HG03457 (cell line): ENCODE results near the gene GP9.

Experiments used
- ATAC-seq: cut with Tn5 transposase; IDR thresholded peaks from one replicate; pipeline ENCODE4 v1.9.1; 2021; ENCODE audit warnings: moderate number of reproducible peaks; ENCODE audit not compliant: unreplicated experiment

The GP9 gene

DNA sequence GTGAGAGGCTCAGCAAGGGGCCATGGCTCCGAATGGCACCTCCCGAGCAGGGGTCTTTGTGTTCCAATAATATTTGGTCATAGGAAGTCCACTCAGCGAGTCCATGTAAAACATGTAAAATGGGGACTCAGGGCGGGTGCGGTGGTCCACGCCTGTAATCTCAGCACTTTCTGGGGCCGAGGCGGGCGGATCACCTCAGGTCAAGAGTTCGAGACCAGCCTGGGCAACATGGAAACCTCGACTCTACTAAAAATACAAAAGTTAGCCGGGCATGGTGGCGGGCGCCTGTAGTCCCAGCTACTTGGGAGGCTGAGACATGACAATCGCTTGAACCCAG lies 33.1 kb upstream of the GP9 start:
- ATAC-seq: no peak

DNA sequence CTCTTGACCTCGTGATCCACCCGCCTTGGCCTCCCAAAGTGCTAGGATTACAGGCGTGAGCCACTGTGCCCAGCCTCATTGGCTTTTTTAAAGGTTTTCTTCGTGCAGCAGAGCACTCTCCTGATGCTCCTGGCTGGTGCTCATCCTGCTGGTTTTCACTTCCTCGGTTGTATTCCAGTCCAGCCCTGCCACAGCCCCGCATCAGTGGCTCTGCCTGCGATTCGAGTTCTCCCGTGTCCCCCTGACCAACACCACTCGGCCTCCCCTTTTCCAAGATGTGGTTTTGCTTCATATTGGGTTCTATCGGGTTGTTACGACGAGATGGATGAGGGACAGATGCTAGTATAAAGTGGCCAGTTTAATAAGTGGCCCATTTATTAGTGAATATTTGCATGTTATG lies 31.7 kb upstream of the GP9 start:
- no peak for ATAC-seq

DNA sequence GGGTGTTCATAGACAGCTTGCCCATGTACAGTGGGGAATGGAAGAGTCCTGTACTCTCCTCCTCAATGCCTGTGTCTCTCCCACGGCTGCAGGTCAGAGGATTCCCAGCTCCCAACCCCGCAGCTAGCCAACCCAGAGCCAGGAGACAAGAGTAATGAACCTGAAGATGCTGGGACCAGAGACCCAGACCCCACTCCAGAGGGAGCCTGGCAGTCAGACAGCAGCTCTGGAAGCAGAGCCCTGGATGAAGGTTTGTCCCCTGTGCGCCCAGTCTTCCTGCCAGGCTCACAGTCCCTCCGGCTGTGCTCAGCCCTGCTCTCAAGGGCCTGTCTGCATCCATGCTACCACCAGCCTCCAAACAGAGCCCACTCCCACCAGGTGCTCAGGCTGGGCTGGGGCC lies 30.0 kb upstream of the GP9 start:
- no peak for ATAC-seq

DNA sequence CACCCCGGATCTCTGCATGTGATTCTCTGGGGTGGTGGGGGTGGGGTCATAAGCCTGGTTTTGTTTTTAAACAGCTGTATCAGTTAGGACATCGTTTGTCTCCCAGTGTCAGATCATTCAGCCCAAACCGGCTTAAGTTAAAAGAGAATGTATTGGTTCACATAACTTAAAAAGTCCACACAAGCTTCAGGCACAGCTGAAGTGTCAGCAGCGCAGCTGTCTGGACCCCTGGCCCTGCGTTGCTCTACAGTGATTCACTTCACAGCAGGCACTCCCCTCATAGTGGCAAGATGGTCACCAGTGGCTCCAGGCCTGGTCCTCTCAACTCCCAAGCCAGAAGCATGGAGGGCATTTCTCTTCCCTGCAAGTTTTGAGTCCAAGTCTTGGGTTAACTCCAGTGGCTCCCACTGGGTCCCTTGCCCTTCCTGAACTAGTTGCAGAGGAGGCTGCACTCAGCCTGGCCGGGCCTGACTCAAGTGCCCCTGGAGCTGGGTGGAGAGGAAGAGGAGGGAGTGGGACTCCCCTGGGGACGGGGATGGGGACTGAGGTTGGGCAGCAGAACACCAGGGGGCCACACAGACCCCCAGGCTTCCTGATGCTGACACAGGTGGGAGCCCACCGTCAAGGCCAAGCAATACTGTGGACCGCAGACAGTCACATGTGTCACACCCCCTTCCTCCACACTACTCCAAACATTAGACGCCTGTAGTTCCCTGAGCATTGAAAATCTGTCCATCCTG lies 28.9 kb upstream of the GP9 start:
- no peak for ATAC-seq

DNA sequence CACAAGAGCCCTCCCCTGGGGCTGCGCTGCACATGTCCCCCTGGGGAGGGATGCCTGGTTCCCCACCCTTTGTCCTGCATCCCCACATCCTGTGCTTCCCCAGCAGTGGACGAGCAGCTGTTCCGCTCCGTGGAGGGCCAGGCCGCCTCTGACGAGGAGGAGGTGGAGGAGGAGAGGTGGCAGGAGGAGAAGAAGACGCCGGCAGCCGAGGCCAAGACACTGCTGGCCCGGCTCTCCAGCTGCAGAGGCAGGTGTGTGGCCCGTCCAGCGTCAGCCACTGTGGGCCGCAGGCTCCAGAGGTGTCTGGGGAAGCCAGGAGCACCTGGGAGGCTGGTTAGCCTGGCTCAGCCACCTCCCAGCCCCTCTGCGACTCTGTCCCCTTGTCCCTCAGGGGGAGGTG lies 27.9 kb upstream of the GP9 start:
- ATAC-seq: no peak

DNA sequence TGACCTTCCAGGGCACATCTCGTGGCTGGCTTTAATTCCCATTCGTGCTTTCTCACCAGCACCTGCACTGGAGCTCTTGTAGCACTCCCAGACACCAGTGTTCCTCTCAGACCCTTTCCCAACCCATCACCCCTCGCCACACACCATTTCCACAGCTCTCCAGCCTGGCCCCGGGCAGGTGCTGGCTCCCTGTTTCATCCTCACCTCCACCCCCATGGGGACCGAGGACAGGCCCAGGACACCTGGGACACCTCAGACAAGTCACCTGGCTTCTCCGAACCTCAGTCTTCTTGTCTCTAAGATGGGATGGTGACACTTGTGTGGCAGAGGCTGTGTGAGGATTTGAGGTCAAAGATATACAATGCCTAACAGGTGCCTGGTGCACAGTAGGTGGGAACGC lies 27.4 kb upstream of the GP9 start:
- ATAC-seq: no peak

DNA sequence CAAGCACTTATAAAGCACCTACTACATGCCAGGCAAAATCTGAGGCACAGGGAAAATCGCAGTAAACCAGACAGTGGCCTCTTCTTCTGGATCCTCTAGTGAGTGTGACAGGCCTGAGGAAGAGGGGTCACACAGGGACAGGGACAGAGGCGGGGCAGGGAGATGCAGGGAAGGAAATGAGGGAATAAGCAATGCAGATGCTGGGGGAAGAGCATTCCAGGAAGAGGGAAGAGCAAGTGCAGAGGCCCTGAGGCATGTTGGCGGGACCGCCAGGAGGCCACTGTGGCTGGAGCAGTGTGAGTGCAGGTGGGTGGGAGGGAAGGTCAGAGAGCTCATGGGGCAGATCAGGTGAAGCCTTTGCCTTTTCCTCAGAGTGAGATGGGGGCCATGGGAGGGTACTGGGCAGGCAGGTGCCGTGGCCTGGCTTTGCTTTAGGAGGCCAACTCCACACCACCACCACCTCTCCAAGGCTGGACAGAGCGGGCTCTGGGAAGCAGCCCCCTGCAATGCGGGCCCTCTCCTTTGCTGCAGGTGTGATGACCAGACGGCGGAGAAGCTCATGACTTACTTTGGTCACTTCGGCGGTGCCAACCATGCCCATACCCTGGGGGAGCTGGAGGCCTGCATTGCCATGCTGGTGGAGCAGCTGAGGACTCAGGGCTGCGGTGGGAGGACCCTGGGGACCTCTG lies 26.8 kb upstream of the GP9 start:
- no peak for ATAC-seq

DNA sequence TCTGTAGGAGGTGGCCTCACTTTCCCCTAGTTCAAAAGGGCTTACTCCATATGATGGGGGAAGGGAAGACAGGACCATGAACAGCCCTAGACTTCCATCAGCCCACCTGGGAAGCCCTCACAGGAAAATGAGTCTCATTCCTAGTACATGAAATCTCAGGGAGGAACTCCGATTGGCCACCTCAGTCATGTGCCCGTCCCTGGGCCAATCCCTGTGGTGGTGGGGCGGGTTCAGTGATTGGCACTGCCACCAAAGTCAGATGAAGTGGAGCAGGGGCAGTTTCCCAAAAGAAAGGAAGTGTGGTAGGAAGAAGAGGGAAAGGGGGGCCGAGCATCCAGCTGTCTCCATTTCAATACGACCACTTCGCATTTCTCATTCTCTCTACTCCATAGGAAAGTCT lies 25.9 kb upstream of the GP9 start:
- ATAC-seq: no peak

DNA sequence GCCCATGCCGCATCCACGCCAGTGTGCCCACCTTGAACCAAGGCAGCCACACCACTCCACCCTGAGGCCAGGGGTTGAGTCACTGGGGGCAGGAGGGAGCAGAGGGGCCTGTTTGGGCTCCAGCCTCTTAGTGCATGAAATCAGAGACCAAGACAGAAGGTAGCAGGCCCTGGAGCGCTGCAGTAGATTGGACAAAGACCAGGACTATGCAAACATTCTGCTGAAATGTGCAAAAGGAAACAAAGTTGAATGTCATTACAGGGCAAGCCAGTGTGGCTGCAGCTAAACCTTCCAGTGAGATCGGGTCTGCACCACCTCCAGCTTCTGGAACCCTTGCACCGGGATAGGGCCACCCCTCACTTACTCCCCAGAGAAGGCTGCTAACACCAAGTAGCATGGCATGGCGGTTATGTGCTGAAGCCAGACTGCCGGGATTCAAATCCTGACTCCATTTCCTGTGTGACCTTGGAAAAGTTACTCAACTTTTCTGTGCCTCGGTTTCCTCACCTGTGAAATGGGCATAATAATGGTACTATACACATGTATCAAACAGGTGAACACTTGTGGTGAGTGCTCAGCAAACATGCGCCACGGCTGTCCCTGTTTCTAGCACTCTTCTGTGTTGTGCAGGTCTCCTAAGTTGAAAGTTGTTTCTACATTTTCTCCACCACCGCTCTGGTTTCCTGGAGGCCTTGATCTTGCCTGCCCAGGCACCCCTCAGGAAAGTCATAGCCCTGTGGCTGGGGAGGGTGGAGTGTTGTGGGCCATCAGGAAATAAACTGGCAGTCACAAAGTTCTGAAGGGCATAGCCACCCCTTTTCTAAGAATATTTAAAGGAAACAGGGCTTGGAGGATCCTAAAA lies 25.0 kb upstream of the GP9 start:
- no peak for ATAC-seq

DNA sequence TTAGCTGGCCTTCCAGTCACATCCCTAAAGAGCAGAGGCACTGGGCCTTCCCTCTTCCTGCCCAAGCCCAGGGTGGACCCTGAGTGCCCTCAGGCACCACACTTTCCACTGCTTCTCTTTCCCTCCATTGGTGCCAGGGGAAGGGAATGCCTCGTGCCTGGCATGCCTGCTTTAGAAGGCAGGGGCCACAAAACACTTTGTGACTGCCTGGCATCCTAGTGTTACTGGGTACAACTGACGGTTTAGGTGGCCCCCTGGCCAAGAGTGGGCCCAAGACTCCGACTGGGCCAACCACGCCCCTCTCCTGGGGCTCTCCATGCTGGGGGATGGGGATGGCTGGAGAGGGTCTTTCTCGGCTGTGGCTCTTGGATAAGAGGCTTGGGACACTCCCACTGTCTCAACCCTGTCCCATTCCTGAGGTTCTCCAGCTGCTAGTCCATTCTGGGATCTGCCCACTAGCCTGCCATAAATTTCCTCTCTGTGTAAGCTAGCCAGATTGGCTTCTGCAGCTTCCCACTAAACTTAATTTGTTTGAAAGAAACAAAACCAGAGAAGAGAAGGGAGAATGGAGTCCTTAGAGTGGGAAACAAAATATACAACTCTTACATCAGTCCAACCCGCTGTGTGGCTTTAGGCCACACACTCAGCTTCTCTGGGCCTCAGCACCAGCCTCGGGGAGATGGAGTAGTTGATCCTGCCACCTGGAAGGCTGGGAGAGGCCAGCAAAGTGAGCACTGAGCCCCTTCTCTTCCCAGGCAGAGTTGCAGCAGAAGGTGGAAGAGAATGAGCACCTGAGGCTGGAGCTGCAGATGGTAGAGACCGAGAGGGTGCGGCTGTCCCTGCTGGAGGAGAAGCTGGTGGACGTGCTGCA lies 24.1 kb upstream of the GP9 start:
- ATAC-seq: no peak

DNA sequence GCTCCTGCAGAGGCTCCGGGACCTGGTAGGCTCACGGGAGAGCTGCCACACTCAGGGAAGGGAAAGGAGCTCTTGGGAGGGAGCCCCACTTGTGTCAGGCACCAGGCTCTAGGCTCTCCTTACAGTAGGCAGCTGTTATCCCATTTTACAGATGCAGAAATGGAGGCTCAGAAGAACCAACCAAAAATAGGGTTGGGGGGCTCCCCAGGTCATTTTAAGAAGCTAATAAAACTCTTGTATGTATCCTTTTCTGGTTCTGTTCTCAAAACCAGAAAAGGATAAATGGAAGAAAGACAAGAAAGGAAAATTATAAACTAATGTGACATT lies 23.5 kb upstream of the GP9 start:
- no peak for ATAC-seq

DNA sequence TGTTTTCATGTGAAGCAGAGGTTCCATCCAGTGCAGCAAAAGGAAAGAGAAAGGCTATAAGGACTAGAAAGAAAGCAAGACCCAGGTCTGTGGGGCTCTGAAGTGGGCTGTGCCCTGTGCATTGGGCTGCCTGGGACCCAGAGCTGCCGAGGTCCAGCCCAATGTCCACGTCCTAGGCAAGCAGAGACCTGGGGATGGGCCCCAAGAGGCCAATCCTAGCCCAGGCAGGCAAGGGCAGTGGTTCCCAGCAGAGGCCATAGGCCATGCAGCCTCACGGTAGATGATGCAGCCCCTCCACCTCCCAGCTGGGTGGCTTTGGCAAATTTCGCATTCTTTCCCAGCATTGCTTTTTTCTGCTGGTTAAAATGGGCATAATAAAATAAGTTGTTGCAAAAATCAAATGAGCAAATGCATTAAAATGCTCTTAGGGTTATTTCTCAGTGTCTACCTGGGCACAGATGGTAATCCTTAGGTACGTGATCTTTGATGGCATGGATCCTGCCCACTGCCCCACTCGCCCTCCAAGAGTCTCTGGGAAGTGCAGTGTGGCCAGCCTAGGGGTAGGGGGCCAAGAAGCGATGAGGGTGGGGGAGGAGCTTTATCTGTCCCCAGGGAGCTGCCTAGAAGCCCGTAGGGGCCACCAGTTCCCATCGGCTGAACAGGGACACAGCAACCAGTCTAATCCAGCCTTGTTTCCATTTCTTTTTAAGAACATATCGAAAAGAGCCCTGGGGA lies 22.3 kb upstream of the GP9 start:
- ATAC-seq: no peak

DNA sequence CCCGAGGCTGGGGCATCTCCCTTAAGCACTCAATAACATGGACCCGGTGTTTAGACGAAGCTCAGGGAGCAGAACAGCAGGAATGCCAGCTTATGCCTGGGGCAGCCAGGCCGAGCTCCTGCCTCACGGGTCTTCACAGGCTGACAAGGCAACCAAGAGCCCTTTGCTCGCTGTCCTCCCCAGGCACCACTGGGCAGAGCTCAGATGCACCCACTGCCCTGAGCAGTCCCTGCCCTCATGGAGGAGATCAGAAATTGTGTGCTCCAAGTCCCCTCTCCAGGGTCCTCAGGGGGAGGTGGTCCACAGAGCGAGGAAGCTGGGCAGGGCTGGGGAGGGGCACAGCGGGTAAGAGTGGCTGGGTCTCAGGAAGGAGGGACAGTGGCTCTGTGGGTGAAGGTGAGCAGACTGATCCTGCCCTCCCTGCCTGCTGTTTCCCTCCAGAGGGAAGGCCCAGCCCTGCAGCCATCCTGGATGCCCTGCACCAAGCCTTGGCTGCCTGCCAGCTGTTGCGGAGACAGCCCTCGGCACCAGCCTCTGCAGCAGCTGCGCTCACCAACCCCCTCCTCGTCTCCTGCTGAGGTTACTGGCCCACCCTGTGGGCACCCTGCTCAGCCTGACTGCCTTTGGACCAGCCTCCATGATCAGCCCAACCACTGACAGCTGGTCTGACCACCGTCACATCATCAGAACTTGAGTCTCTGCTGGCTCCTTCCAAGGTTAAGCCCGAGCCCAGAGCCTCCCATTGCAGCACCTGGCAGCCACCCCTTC lies 21.1 kb upstream of the GP9 start:
- ATAC-seq: no peak

DNA sequence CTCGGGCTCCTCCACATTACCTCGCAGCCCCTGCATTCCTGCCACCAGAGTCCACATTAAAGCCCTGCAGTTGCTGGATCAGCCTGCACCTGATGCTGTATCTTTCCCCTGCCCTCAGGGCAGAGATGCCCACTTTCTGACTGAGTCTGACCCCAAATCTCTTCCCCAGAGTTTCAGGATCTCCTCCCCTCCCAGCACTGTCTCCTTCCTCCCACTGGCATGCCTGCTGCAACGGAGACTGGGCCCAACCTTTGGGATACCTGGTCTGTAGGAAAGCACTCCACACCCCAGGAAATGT lies 20.6 kb upstream of the GP9 start:
- no peak for ATAC-seq

DNA sequence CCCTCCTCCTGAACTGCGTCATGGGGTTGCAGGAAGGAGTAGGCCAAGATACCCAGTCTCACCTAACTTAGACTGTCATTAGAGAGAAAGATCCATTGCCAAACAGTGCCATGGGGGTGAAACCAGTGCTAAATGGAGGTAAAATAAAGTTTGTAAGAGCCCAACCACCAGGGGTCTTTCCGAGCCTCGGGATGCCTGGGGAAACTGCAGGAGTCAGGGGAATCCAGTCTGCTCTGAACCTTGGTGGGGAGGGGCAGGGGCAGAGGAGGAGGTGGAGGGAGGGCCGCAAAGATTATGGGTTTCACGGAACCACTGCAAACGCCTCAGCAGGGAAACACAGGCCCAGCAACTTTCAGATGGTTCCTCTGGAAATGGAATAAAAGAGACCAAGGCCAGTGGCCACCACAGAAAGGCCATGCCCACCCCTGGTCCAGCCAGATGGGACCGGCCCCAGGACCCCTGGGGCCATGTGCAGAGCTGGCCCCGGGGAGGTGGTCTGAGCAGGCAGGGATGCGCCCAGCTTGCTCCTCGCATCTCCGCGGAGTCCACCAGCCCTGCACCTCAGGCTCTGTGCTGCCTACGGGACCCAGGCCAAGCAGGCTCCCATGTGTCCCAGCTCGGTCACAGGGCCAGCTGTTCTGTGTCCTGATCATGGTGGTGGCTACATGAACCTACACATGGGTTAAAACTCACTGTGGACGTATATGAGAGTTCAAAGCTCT lies 19.8 kb upstream of the GP9 start:
- no peak for ATAC-seq

DNA sequence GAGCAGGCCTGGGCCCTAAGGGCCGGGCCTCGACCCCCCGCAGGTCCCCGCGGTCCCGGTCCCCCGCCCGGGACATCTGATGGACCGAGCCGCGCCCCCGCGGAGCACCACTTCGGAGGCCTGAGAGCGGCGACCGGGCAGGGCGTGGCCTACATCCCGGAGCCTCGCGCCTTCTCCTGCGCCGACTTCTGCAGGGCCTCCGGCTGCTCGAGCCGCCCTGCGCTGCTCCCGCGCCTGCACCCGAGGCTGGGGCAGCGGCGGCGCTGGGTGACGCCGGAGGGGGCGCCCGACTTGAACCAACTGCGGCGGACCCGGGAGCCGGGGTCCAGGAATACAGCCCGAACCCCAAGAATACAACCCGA lies 14.9 kb upstream of the GP9 start:
- no peak for ATAC-seq

DNA sequence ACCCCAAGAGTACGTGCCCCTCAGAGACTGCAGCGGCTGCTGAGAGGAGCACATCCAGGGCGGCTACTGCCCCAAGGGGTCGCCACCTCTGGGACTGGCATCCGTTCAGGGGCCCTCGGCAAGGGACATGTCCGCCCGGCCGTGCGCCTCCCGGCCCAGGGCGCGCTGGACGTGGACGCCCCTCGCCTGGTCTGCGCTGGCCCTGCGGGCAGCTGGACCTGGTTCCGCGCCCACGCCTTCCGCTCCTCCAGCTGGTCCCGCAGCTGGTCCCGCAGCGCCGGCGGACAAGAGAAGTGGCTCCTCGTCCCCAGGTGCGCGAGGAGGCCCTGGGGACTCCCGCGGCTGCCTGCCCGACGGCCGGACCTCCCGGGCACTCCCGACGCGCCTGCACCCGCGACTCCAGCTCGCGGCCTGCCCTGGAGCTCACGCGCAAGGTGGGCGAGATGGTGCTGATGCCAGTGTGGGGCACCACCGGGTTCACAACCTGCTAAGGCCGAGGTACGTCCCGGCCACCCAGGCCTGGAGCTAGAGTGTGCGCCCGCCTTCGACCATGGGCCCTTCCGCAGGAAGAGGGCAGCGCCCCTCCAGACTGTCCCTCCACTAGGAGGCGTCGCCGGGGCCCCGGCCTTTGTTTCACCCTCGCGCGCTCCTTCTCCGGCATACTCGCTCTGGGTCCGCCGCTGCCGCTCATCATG lies 14.4 kb upstream of the GP9 start:
- no peak for ATAC-seq

DNA sequence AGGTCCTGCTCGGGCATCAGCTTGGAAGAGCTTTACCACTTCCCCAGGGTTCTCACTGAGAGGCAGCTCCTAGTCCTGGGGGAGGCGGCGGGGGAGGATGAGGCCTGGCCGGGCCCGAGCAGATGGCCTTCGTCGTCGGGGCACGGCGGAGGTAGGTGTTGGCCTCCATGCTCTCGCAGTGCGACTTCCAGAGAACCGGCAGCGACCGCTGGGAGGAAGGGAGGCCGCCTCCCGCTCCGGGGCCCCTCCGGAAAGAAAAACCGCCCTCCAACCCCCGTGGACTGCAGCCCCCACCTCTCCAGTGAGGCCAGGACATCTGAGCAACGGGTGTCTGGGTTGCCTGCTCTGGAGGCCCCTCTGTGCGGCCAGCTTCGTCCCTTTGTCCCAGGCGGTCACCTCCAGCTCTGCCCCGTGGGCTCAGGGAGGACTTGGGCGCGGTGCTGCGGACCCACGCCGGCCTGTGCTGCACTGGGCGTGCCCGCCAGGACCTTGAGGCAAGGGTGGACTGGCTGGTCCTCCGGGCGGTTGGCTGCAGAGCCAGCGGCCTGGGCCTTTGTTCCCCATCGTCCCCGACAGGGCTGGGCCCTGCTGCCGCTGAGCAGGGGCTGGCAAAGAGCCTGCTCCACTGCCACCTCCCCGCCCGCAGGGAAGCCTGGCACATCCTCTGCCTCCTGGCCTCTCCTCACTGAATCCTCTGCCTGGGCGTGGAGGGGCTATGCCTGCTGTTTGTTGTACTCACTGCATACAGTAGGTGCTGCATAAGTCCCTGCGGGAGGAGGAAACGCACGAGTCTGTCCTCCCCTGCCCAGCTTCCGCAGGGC lies 13.6 kb upstream of the GP9 start:
- ATAC-seq: no peak
